Neural progenitor cell (in vitro differentiated cells): Measurements from ENCODE around the gene RARG. TPM values are rescaled to one million over a fixed set of nuclear protein-coding genes. Genes with fewer than 3 reads are reported as not detected.

ENCODE experiments used
- DNase-seq: peaks from one replicate; pipeline ENCODE4 v3.0.0-alpha.2; 2016; ENCODE audit warnings: low spot score
- H2AFZ ChIP-seq: fragments of 200-600 bp; sonication (generic); replicated peaks from 2 replicates; pipeline ENCODE4 v1.6.1; 2016; ENCODE audit warnings: antibody characterized with exemption
- H3F3A ChIP-seq: fragments of 200-600 bp; sonication (generic); 2 replicates; pipeline ENCODE4 v1.6.1; 2016; ENCODE audit warnings: antibody characterized with exemption, low read depth
- H3K27ac ChIP-seq: fragments of 200-600 bp; sonication (generic); 2 replicates; pipeline ENCODE4 v1.5.1; 2016; ENCODE audit warnings: mild to moderate bottlenecking
- H3K27me3 ChIP-seq: fragments of 200-600 bp; sonication (generic); 2 replicates; pipeline ENCODE4 v1.6.1; 2016; ENCODE audit warnings: mild to moderate bottlenecking, moderate library complexity
- H3K36me3 ChIP-seq: fragments of 200-600 bp; sonication (generic); 2 replicates; pipeline ENCODE4 v1.5.1; 2016
- H3K4me1 ChIP-seq: fragments of 200-600 bp; sonication (generic); 2 replicates; pipeline ENCODE4 v1.6.1; 2016; ENCODE audit warnings: mixed run types
- H3K4me2 ChIP-seq: fragments of 200-600 bp; sonication (generic); 2 replicates; pipeline ENCODE4 v1.6.1; 2016
- H3K4me3 ChIP-seq: fragments of 200-600 bp; sonication (generic); 2 replicates; pipeline ENCODE4 v1.5.1; 2016
- H3K79me2 ChIP-seq: fragments of 200-600 bp; sonication (generic); 2 replicates; pipeline ENCODE4 v1.6.1; 2016; ENCODE audit warnings: low read depth
- H3K9ac ChIP-seq: fragments of 200-600 bp; sonication (generic); 2 replicates; pipeline ENCODE4 v1.6.1; 2016
- H3K9me3 ChIP-seq: fragments of 200-600 bp; sonication (generic); 2 replicates; pipeline ENCODE4 v1.5.1; 2016; ENCODE audit warnings: low read depth
- H4K20me1 ChIP-seq: fragments of 200-600 bp; sonication (generic); 2 replicates; pipeline ENCODE4 v1.6.1; 2016; ENCODE audit warnings: low read depth
- H3K27ac Mint-ChIP-seq: 3 replicates; pipeline ENCODE4 v1.8.0; 2021; ENCODE audit warnings: mixed read lengths
- H3K27me3 Mint-ChIP-seq: 2 replicates; pipeline ENCODE4 v1.8.0; 2022; ENCODE audit warnings: low read depth, mild to moderate bottlenecking, inconsistent platforms, moderate library complexity, mixed read lengths; ENCODE audit not compliant: insufficient read depth
- H3K36me3 Mint-ChIP-seq: 3 replicates; pipeline ENCODE4 v1.8.0; 2021; ENCODE audit warnings: mixed read lengths
- H3K4me1 Mint-ChIP-seq: 3 replicates; pipeline ENCODE4 v1.8.0; 2021; ENCODE audit warnings: mixed read lengths
- H3K4me3 Mint-ChIP-seq: 3 replicates; pipeline ENCODE4 v1.8.0; 2021; ENCODE audit warnings: mild to moderate bottlenecking, moderate library complexity, mixed read lengths
- H3K9me3 Mint-ChIP-seq: 3 replicates; pipeline ENCODE4 v1.8.0; 2020; ENCODE audit warnings: mixed read lengths
- CTCF ChIP-seq: fragments of 200-600 bp; sonication (generic); IDR thresholded peaks from 2 replicates; pipeline ENCODE4 v1.5.1; 2017; ENCODE audit warnings: antibody characterized with exemption, mild to moderate bottlenecking
- EZH2 ChIP-seq: fragments of 200-600 bp; sonication (generic); IDR thresholded peaks from 2 replicates; pipeline ENCODE4 v1.6.1; 2017; ENCODE audit warnings: antibody characterized with exemption, mild to moderate bottlenecking, moderate library complexity
- EZH2phosphoT487 ChIP-seq: fragments of 200-600 bp; sonication (generic); IDR thresholded peaks from 2 replicates; pipeline ENCODE4 v1.6.1; 2017; ENCODE audit warnings: antibody characterized with exemption
- total RNA-seq: library from RNA; depleted of rRNA; stranded (reverse); fragments of >200 nt; gene quantifications from 2 replicates; pipeline ENCODE4 v1.2.3, GENCODE V29; 2015; ENCODE audit warnings: low replicate concordance

RARG gene
- total RNA-seq, 1 donor from 2014 or later, result 17.0 TPM

GRCh38 chr12:53199700-53200099, 32.3 kb downstream of the RARG start:
- Histone ChIP-seq H3K27ac (no peak overlapping the region), H3K4me3 (no peak overlapping the region), H3K27me3 (peaks cover 75% of the 10 kb centered on the region), H2AFZ (no peak overlapping the region), H3K36me3 (no peaks in the 10 kb centered on the region), H3K9ac (no peak overlapping the region), H3K79me2 (no peaks in the 10 kb centered on the region), H3K4me1 (no peaks in the 10 kb centered on the region), H4K20me1 (no peaks in the 10 kb centered on the region), H3K9me3 (no peaks in the 10 kb centered on the region), H3F3A (no peaks in the 10 kb centered on the region), H3K4me2 (no peak overlapping the region)
- Mint-ChIP-seq H3K4me1 (peaks cover 12% of the 10 kb centered on the region), H3K36me3 (no peaks in the 10 kb centered on the region), H3K27ac (no peak overlapping the region), H3K27me3 (peaks cover 27% of the 10 kb centered on the region), H3K9me3 (no peaks in the 10 kb centered on the region), H3K4me3 (no peak overlapping the region)
- no peak for DNase-seq
- no peak for TF ChIP-seq CTCF
- TF ChIP-seq EZH2phosphoT487, result no peak
- TF ChIP-seq EZH2, result no peak

- H3K27ac Mint-ChIP-seq, result no peak overlapping the region
- no peaks in the 10 kb centered on the region for H4K20me1 ChIP-seq
- H3K4me1 Mint-ChIP-seq, result peaks cover 12% of the 10 kb centered on the region
- no peaks in the 10 kb centered on the region for H3K36me3 ChIP-seq
- no peak overlapping the region for H3K4me3 ChIP-seq
- no peak overlapping the region for H3K9ac ChIP-seq
- no peaks in the 10 kb centered on the region for H3K79me2 ChIP-seq
- H3K9me3 ChIP-seq, result no peaks in the 10 kb centered on the region
- H3K4me2 ChIP-seq, result no peak overlapping the region
- no peak overlapping the region for H2AFZ ChIP-seq
- no peaks in the 10 kb centered on the region for H3K4me1 ChIP-seq
- peaks cover 86% of the 10 kb centered on the region for H3K27me3 ChIP-seq
- H3K36me3 Mint-ChIP-seq, result no peaks in the 10 kb centered on the region
- TF ChIP-seq EZH2 (no peak), CTCF (no peak), EZH2phosphoT487 (no peak)
- H3K4me3 Mint-ChIP-seq, result no peak overlapping the region
- peaks cover 30% of the 10 kb centered on the region for H3K27me3 Mint-ChIP-seq
- H3K9me3 Mint-ChIP-seq, result no peaks in the 10 kb centered on the region
- no peak overlapping the region for H3K27ac ChIP-seq
- DNase-seq, result no peak
- H3F3A ChIP-seq, result no peaks in the 10 kb centered on the region
These were observed 33.4 kb downstream of the RARG start for GRCh38 chr12:53198486-53199110.

GRCh38 chr12:53197011-53197640, 34.9 kb downstream of the RARG start:
- no peak overlapping the region for H3K9ac ChIP-seq
- no peaks in the 10 kb centered on the region for H3K4me1 ChIP-seq
- H4K20me1 ChIP-seq, result no peaks in the 10 kb centered on the region
- no peaks in the 10 kb centered on the region for H3K36me3 ChIP-seq
- TF ChIP-seq EZH2phosphoT487 (no peak), CTCF (no peak), EZH2 (no peak)
- no peak overlapping the region for H3K27ac ChIP-seq
- H3K9me3 ChIP-seq, result no peaks in the 10 kb centered on the region
- peaks cover 31% of the 10 kb centered on the region for H3K27me3 Mint-ChIP-seq
- peak overlapping the region; percentile 22 for H3K4me3 ChIP-seq
- H3K9me3 Mint-ChIP-seq, result no peaks in the 10 kb centered on the region
- peaks cover 1% of the 10 kb centered on the region for H3K36me3 Mint-ChIP-seq
- no peaks in the 10 kb centered on the region for H3F3A ChIP-seq
- H3K4me3 Mint-ChIP-seq, result no peak overlapping the region
- H3K79me2 ChIP-seq, result no peaks in the 10 kb centered on the region
- H2AFZ ChIP-seq, result peak overlapping the region; percentile 89
- H3K4me2 ChIP-seq, result peak overlapping the region; percentile 68
- H3K27me3 ChIP-seq, result peaks cover 85% of the 10 kb centered on the region
- DNase-seq, result no peak
- H3K27ac Mint-ChIP-seq, result no peak overlapping the region
- H3K4me1 Mint-ChIP-seq, result peaks cover 12% of the 10 kb centered on the region
